SK-N-SH (cell line): ENCODE measurements around the gene SYNJ2. TPM values are rescaled to one million over a fixed set of nuclear protein-coding genes. Genes with fewer than 3 reads are reported as not detected.

ENCODE experiments used
- CTCF ChIA-PET: fragments of 300-600, 350-600 bp; formaldehyde crosslinking; extraction: SDS; loops from one replicate; lab custom pipeline; 2021; lab: Yijun Ruan, JAX
- POLR2A ChIA-PET: fragments of 350-600 bp; sonication (Branson Sonifier 250); formaldehyde crosslinking; extraction: SDS; loops from one replicate; lab custom pipeline; 2020; ENCODE audit warnings: antibody characterized with exemption, inconsistent platforms; lab: Yijun Ruan, JAX
- DNase-seq: peaks from one replicate; pipeline ENCODE4 v3.0.0; 2012
- H2AFZ ChIP-seq: fragments of 200-600 bp; sonication (generic); 2 replicates; pipeline ENCODE4 v1.8.1; 2016; ENCODE audit warnings: antibody characterized with exemption, mild to moderate bottlenecking, low read depth
- H3F3A ChIP-seq: fragments of 200-600 bp; sonication (generic); replicated peaks from 2 replicates; pipeline ENCODE3; 2016; ENCODE audit warnings: antibody characterized with exemption, mild to moderate bottlenecking; ENCODE audit not compliant: insufficient read depth
- H3K27ac ChIP-seq, 2 experiments: fragments of 200-500 bp in 1 of 2; fragments of 200-600 bp in 1 of 2; sonication (Bioruptor generic) in 1 of 2; sonication (generic), shearing (Covaris generic) in 1 of 2; 2 replicates each; pipeline versions ENCODE4 v1.5.1 to v1.6.1; 2014 to 2016; ENCODE audit warnings: low read depth in 2 of 2, inconsistent platforms in 1 of 2, low read length in 1 of 2, mild to moderate bottlenecking in 1 of 2, mixed read lengths in 1 of 2
- H3K27me3 ChIP-seq: fragments of 200-600 bp; sonication (generic), shearing (Covaris generic); 2 replicates; pipeline ENCODE4 v1.6.1; 2016; ENCODE audit warnings: mixed run types; ENCODE audit not compliant: insufficient read depth
- H3K36me3 ChIP-seq, 2 experiments: fragments of 200-500 bp in 1 of 2; fragments of 200-600 bp in 1 of 2; sonication (Bioruptor generic) in 1 of 2; sonication (generic) in 1 of 2; replicated peaks in 1 of 2; 2 replicates each; pipeline versions ENCODE3 to v1.5.1; 2014 to 2016; ENCODE audit warnings: low read length in 1 of 2, mild to moderate bottlenecking in 1 of 2; ENCODE audit not compliant: insufficient read depth in 2 of 2, control insufficient read depth in 1 of 2
- H3K4me1 ChIP-seq, 2 experiments: fragments of 200-500 bp in 1 of 2; fragments of 200-600 bp in 1 of 2; sonication (Bioruptor generic) in 1 of 2; sonication (generic), shearing (Covaris generic) in 1 of 2; 2 replicates each; pipeline versions ENCODE4 v1.5.1 to v1.6.1; 2014 to 2016; ENCODE audit warnings: low read depth in 1 of 2, low read length in 1 of 2, mixed run types in 1 of 2; ENCODE audit not compliant: insufficient read depth in 2 of 2, control insufficient read depth in 1 of 2
- H3K4me2 ChIP-seq: fragments of 200-600 bp; sonication (generic), shearing (Covaris generic); 2 replicates; pipeline ENCODE4 v1.6.1; 2017; ENCODE audit warnings: mixed run types
- H3K4me3 ChIP-seq, 2 experiments: fragments of 200-500 bp in 1 of 2; fragments of 200-600 bp in 1 of 2; sonication (Bioruptor generic) in 1 of 2; sonication (generic), shearing (Covaris generic) in 1 of 2; 2 replicates each; pipeline versions ENCODE4 v1.5.1 to v1.8.1; 2014 to 2016; ENCODE audit warnings: low read depth in 2 of 2, inconsistent platforms in 1 of 2, low read length in 1 of 2, mild to moderate bottlenecking in 1 of 2, mixed read lengths in 1 of 2, moderate library complexity in 1 of 2
- H3K79me2 ChIP-seq: fragments of 200-600 bp; sonication (generic); 2 replicates; pipeline ENCODE4 v1.8.1; 2017; ENCODE audit warnings: mild to moderate bottlenecking; ENCODE audit not compliant: insufficient read depth
- H3K9ac ChIP-seq: fragments of 200-600 bp; sonication (generic); 2 replicates; pipeline ENCODE4 v1.6.1; 2017; ENCODE audit warnings: mixed run types
- H3K9me2 ChIP-seq: fragments of 200-600 bp; sonication (generic); 2 replicates; pipeline ENCODE4 v1.6.1; 2017; ENCODE audit warnings: mixed run types
- H3K9me3 ChIP-seq: fragments of 200-600 bp; sonication (generic); 2 replicates; pipeline ENCODE4 v1.6.1; 2017; ENCODE audit warnings: mixed run types, mild to moderate bottlenecking, moderate library complexity
- H4K20me1 ChIP-seq: fragments of 200-600 bp; sonication (generic); 2 replicates; pipeline ENCODE4 v1.6.1; 2017; ENCODE audit warnings: mild to moderate bottlenecking, mixed run types; ENCODE audit not compliant: insufficient read depth
- CHD2 ChIP-seq: fragments of 150-350 bp; IDR thresholded peaks from 2 replicates; pipeline ENCODE4 v1.6.1; 2018; ENCODE audit warnings: low read length; ENCODE audit not compliant: partially characterized antibody
- FOSL2 ChIP-seq: IDR thresholded peaks from 2 replicates; pipeline ENCODE4 v1.4.0; 2012; ENCODE audit warnings: low read depth, mild to moderate bottlenecking, moderate library complexity, borderline replicate concordance
- GATA2 ChIP-seq: sonication (generic); formaldehyde crosslinking; IDR thresholded peaks from 2 replicates; pipeline ENCODE4 v1.5.0; 2020; ENCODE audit warnings: mild to moderate bottlenecking, missing genetic modification reagents
- MEF2A ChIP-seq: IDR thresholded peaks from 2 replicates; pipeline ENCODE4 v1.4.0; 2012; ENCODE audit warnings: low read depth, borderline replicate concordance
- MXI1 ChIP-seq: IDR thresholded peaks from 2 replicates; pipeline ENCODE4 v1.6.1; 2012; ENCODE audit warnings: mild to moderate bottlenecking, low read depth, low read length, improper control_type of control experiment
- NRF1 ChIP-seq: IDR thresholded peaks from 2 replicates; pipeline ENCODE4 v1.6.1; 2012; ENCODE audit warnings: low read depth, mild to moderate bottlenecking, low read length
- POLR2AphosphoS5 ChIP-seq: IDR thresholded peaks from 2 replicates; pipeline ENCODE4 v1.6.1; 2012; ENCODE audit warnings: low read depth, low read length
- RAD21 ChIP-seq: IDR thresholded peaks from 2 replicates; pipeline ENCODE4 v1.6.1; 2012; ENCODE audit warnings: mild to moderate bottlenecking, low read length
- SIN3A ChIP-seq: IDR thresholded peaks from 2 replicates; pipeline ENCODE4 v1.6.1; 2012; ENCODE audit warnings: low read depth, mild to moderate bottlenecking, low read length, moderate library complexity, borderline replicate concordance
- SMC3 ChIP-seq: IDR thresholded peaks from 2 replicates; pipeline ENCODE4 v1.6.1; 2012; ENCODE audit warnings: low read depth, low read length, improper control_type of control experiment
- TAF1 ChIP-seq: IDR thresholded peaks from 2 replicates; pipeline ENCODE4 v1.6.1; 2012; ENCODE audit warnings: low read depth, mild to moderate bottlenecking, low read length, moderate library complexity, borderline replicate concordance
- TCF12 ChIP-seq: IDR thresholded peaks from 2 replicates; pipeline ENCODE4 v1.4.0; 2012
- TEAD4 ChIP-seq: IDR thresholded peaks from 2 replicates; pipeline ENCODE4 v1.4.0; 2012; ENCODE audit warnings: mild to moderate bottlenecking, borderline replicate concordance; ENCODE audit not compliant: insufficient read depth
- USF2 ChIP-seq: fragments of 150-350 bp; IDR thresholded peaks from 2 replicates; pipeline ENCODE4 v1.6.1; 2017; ENCODE audit warnings: antibody characterized with exemption, low read length, low read depth, borderline replicate concordance
- WGBS: methylation state at CpG from one replicate; pipeline ENCODE4 v1.1.6; 2017; ENCODE audit warnings: low lambda C conversion rate; 5-methylcytosine and 5-hydroxymethylcytosine counted together
- polyA plus RNA-seq, 3 experiments: library from polyadenylated mRNA; depleted of rRNA; stranded (reverse); fragments of >200 nt; gene quantifications; 2 replicates each; pipeline ENCODE4 v1.2.3, GENCODE V29; 2012

SYNJ2 gene
- polyA plus RNA-seq, 1 of the 3 experiments (the other 2 are of a cell fraction) = 40.0 TPM

- Histone ChIP-seq H3K9ac (no peak overlapping the region), H3K4me1 (peaks cover 0 to 2% of the 10 kb centered on the region in 2 experiments; a peak in 1 of 4 replicates), H3K27ac (no peak overlapping the region), H3K9me2 (no peaks in the 10 kb centered on the region), H3F3A (peaks cover 16% of the 10 kb centered on the region), H3K36me3 (peaks cover 26 to 89% of the 10 kb centered on the region in 2 experiments), H2AFZ (no peak overlapping the region)
- POLR2A ChIA-PET = no interaction called here
- TF ChIP-seq POLR2AphosphoS5 = no peak
- no peak for TF ChIP-seq SMC3
- TF ChIP-seq MEF2A = no peak
- TF ChIP-seq SIN3A = no peak
- TF ChIP-seq TEAD4 = no peak
- TF ChIP-seq GATA2 (CRISPR knock-in tag) = no peak
- no peak for TF ChIP-seq MXI1
- no peak for TF ChIP-seq TAF1
- TF ChIP-seq USF2 = no peak
- no peak for TF ChIP-seq TCF12
- TF ChIP-seq, all 33 proteins: peak for 0
- 98% methylated on average over 12 of the region's 15 CpGs for WGBS
- no peak for DNase-seq
- Histone ChIP-seq H3K9me3 (no peaks in the 10 kb centered on the region), H3K79me2 (no peaks in the 10 kb centered on the region), H3K4me2 (no peak overlapping the region), H3K4me3 (no peak overlapping the region), H4K20me1 (no peaks in the 10 kb centered on the region), H3K27me3 (no peaks in the 10 kb centered on the region)
- CTCF ChIA-PET = interaction anchor here (1.3 kb wide), 1 partner anchor 15 kb away, joined by 4 read pairs; no protein-coding TSS in a partner anchor
Observed at GRCh38 chr6:158095671-158096070, 114.0 kb downstream of the SYNJ2 start.

- H3K4me3 ChIP-seq = no peak overlapping the region
- H3K27me3 ChIP-seq = no peaks in the 10 kb centered on the region
- H3K36me3 ChIP-seq = peaks cover 0 to 40% of the 10 kb centered on the region in 2 experiments
- H3F3A ChIP-seq = peaks cover 43% of the 10 kb centered on the region
- no peak for TF ChIP-seq CHD2
- no peak overlapping the region for H2AFZ ChIP-seq
- no peaks in the 10 kb centered on the region for H3K4me1 ChIP-seq
- H3K9me2 ChIP-seq = no peaks in the 10 kb centered on the region
- DNase-seq = no peak
- ChIA-PET POLR2A (no interaction called here), CTCF (no interaction called here)
- 0 out of 2 replicates have a peak, but pooled peaks cover 2% of the 10 kb centered on the region for H3K79me2 ChIP-seq
- H3K27ac ChIP-seq = no peak overlapping the region
- WGBS = 99% methylated on average over 4 of the region's 4 CpGs
- H3K4me2 ChIP-seq = no peak overlapping the region
- no peak overlapping the region for H3K9ac ChIP-seq
- no peaks in the 10 kb centered on the region for H3K9me3 ChIP-seq
- no peaks in the 10 kb centered on the region for H4K20me1 ChIP-seq
Observed at GRCh38 chr6:158103228-158103627, 121.6 kb downstream of the SYNJ2 start.

- H3K9ac ChIP-seq = no peak overlapping the region
- POLR2A ChIA-PET = no interaction called here
- H4K20me1 ChIP-seq = no peaks in the 10 kb centered on the region
- H3K27me3 ChIP-seq = no peaks in the 10 kb centered on the region
- DNase-seq = no peak
- H3K9me3 ChIP-seq = no peaks in the 10 kb centered on the region
- no peaks in the 10 kb centered on the region for H3K4me1 ChIP-seq
- H3K36me3 ChIP-seq = peaks cover 0 to 39% of the 10 kb centered on the region in 2 experiments
- no peak overlapping the region for H3K4me2 ChIP-seq
- CTCF ChIA-PET = no interaction called here
- 93% methylated on average over 2 of the region's 2 CpGs for whole genome bisulfite sequencing
- H3K27ac ChIP-seq = no peak overlapping the region
- no peak for TF ChIP-seq MXI1
- TF ChIP-seq CHD2 = no peak
- no peak for TF ChIP-seq FOSL2
- TF ChIP-seq MEF2A = no peak
- TF ChIP-seq RAD21 = no peak
- TF ChIP-seq NRF1 = no peak
- 0 out of 2 replicates have a peak, but pooled peaks cover 2% of the 10 kb centered on the region for H3K79me2 ChIP-seq
- H3K9me2 ChIP-seq = no peaks in the 10 kb centered on the region
- H3F3A ChIP-seq = peaks cover 32% of the 10 kb centered on the region
- no peak overlapping the region for H2AFZ ChIP-seq
- H3K4me3 ChIP-seq = no peak overlapping the region
Observed at GRCh38 chr6:158104696-158105095, 123.0 kb downstream of the SYNJ2 start.
